Stimulated activated CD4-positive, alpha-beta T cell treated with anti-CD3 and anti-CD28 coated beads, Interleukin-4, amount 100 ng/mL, for 48 hours (primary cell): ENCODE results near the gene KRTAP10-8.
"Not testable (repeated sequence)": the region's sequence is repeated elsewhere in the genome, so short reads cannot be mapped to it uniquely, and the experiment has no call there.

Experiments used
- DNase-seq, 2 donors: peaks; one replicate each; pipeline ENCODE4 v3.0.0-alpha.2; 2020; ENCODE audit warnings: low read depth in 2 of 2

Gene KRTAP10-8

GRCh38 chr21:44612029-44612486 is at the start of gene KRTAP10-8:
Gene KRTAP10-8 (plus strand): TSS chr21:44612079. CDS start chr21:44612101, 22 bp downstream.
- no peak for DNase-seq

GRCh38 chr21:44564099-44564498 is 47.8 kb upstream of the KRTAP10-8 start:
- no peak for DNase-seq

- no peak for DNase-seq
These were observed 46.8 kb upstream of the KRTAP10-8 start for GRCh38 chr21:44564886-44565598.

GRCh38 chr21:44566403-44566802 is 45.5 kb upstream of the KRTAP10-8 start:
- DNase-seq: no peak

GRCh38 chr21:44567481-44568171 is 44.3 kb upstream of the KRTAP10-8 start:
- no peak for DNase-seq

- no peak for DNase-seq
These were observed 43.6 kb upstream of the KRTAP10-8 start for GRCh38 chr21:44568261-44568660.

GRCh38 chr21:44568667-44569556 is 43.0 kb upstream of the KRTAP10-8 start:
- no peak for DNase-seq

GRCh38 chr21:44569861-44570517 is 41.9 kb upstream of the KRTAP10-8 start:
- no peak for DNase-seq

GRCh38 chr21:44571296-44571695 is 40.6 kb upstream of the KRTAP10-8 start:
- no peak for DNase-seq

- no peak for DNase-seq
These were observed 39.8 kb upstream of the KRTAP10-8 start for GRCh38 chr21:44571844-44572782.

GRCh38 chr21:44572959-44573583 is 38.8 kb upstream of the KRTAP10-8 start:
- no peak for DNase-seq

- DNase-seq: not testable (repeated sequence)
These were observed 38.0 kb upstream of the KRTAP10-8 start, which contains the start of gene KRTAP10-4 for GRCh38 chr21:44573630-44574456. Gene KRTAP10-4 (plus strand): TSS chr21:44573729. CDS start chr21:44573759, 30 bp downstream.

- DNase-seq: no peak
These were observed 37.2 kb upstream of the KRTAP10-8 start for GRCh38 chr21:44574457-44575306.

GRCh38 chr21:44575307-44576024 is 36.4 kb upstream of the KRTAP10-8 start:
- no peak for DNase-seq

- no peak for DNase-seq
These were observed 35.9 kb upstream of the KRTAP10-8 start for GRCh38 chr21:44576025-44576420.

GRCh38 chr21:44578371-44579055 is 33.4 kb upstream of the KRTAP10-8 start:
- no peak for DNase-seq
